Parathyroid adenoma (tissue), 2 donors: ENCODE results near the gene KLHL29.

Experiments used
- H2AFZ ChIP-seq: fragments of 300-600 bp; sonication (generic); one replicate; pipeline ENCODE4 v1.7.0; 2017; ENCODE audit warnings: antibody characterized with exemption, mild to moderate bottlenecking
- H3K27ac ChIP-seq: fragments of 300-600 bp; sonication (generic); one replicate; pipeline ENCODE4 v1.7.0; 2017
- H3K27me3 ChIP-seq: fragments of 300-600 bp; sonication (generic); one replicate; pipeline ENCODE4 v1.7.0; 2017; ENCODE audit warnings: low read length; ENCODE audit not compliant: control insufficient read depth, insufficient read depth
- H3K36me3 ChIP-seq: fragments of 300-600 bp; sonication (generic); one replicate; pipeline ENCODE4 v1.7.0; 2017; ENCODE audit warnings: low read length; ENCODE audit not compliant: control insufficient read depth, insufficient read depth
- H3K4me1 ChIP-seq: fragments of 300-600 bp; sonication (generic); one replicate; pipeline ENCODE4 v1.7.0; 2017; ENCODE audit warnings: control low read depth
- H3K4me2 ChIP-seq: fragments of 300-600 bp; sonication (generic); one replicate; pipeline ENCODE4 v1.7.0; 2017; ENCODE audit warnings: low read length
- H3K4me3 ChIP-seq: fragments of 300-600 bp; sonication (generic); one replicate; pipeline ENCODE4 v1.7.0; 2017; ENCODE audit warnings: low read depth, low read length
- H3K79me2 ChIP-seq: fragments of 300-600 bp; sonication (generic); one replicate; pipeline ENCODE4 v1.7.0; 2017; ENCODE audit warnings: control low read depth
- H3K9ac ChIP-seq: fragments of 300-600 bp; sonication (generic); one replicate; pipeline ENCODE4 v1.7.0; 2017; ENCODE audit warnings: mild to moderate bottlenecking
- H3K9me3 ChIP-seq: fragments of 300-600 bp; sonication (generic); one replicate; pipeline ENCODE4 v1.7.0; 2017; ENCODE audit warnings: low read length; ENCODE audit not compliant: control insufficient read depth
- TF ChIP-seq, protein P1 (sequence below): fragments of 300-600 bp; sonication (generic); IDR thresholded peaks from one replicate; pipeline ENCODE4 v1.7.0; 2017; ENCODE audit warnings: antibody characterized with exemption, mild to moderate bottlenecking
- donor health status: primary hyperparathyroidism.

KLHL29 gene

DNA sequence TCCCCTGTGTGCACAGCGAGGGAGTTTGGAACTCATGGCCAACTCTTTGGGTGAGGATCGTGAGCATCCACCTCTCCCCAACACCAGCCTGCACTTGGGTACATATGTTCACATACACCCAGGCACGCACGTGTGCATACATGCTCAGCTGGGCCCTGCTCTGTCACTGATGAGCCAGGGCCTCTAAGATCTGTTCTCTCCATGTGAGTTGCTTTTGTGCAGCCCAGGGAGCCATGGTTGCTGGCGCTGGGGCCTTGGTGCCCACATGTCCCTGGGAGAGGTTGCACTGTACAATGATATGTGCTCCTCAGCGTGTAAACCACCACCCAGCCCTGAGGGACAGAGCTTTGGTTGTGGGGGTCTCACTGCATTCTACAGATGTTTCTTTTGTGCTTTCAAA, 44.1 kb downstream of the KLHL29 start:
- Histone ChIP-seq H3K27ac (no peak overlapping the region), H3K4me2 (no peak overlapping the region), H3K9ac (no peak overlapping the region), H3K36me3 (no peaks in the 10 kb centered on the region), H3K4me1 (no peaks in the 10 kb centered on the region), H3K9me3 (no peaks in the 10 kb centered on the region), H2AFZ (no peak overlapping the region), H3K4me3 (no peak overlapping the region), H3K79me2 (no peaks in the 10 kb centered on the region), H3K27me3 (no peaks in the 10 kb centered on the region)
- TF ChIP-seq, protein P1, sequence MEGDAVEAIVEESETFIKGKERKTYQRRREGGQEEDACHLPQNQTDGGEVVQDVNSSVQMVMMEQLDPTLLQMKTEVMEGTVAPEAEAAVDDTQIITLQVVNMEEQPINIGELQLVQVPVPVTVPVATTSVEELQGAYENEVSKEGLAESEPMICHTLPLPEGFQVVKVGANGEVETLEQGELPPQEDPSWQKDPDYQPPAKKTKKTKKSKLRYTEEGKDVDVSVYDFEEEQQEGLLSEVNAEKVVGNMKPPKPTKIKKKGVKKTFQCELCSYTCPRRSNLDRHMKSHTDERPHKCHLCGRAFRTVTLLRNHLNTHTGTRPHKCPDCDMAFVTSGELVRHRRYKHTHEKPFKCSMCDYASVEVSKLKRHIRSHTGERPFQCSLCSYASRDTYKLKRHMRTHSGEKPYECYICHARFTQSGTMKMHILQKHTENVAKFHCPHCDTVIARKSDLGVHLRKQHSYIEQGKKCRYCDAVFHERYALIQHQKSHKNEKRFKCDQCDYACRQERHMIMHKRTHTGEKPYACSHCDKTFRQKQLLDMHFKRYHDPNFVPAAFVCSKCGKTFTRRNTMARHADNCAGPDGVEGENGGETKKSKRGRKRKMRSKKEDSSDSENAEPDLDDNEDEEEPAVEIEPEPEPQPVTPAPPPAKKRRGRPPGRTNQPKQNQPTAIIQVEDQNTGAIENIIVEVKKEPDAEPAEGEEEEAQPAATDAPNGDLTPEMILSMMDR = no peak

DNA sequence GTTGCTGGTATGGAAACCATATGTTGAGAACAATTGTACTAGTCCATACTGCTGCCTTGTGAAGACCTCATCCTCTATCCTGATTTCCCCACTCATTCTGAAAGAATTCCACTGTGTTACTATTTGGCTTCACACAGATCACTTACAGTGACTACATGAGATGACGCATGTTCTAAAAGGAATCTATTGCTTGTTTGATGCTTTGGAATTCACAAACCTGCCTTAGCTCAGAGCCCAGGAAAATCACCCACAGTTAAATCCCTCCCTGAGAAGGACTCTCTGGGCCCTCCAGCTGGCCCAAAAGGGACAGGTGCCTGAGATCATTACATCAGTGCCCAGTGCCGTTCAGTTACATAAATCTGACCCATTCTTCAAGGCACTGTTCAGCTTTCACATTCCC, 45.3 kb downstream of the KLHL29 start:
- H3K9me3 ChIP-seq = no peaks in the 10 kb centered on the region
- H2AFZ ChIP-seq = no peak overlapping the region
- no peak overlapping the region for H3K4me2 ChIP-seq
- H3K27ac ChIP-seq = no peak overlapping the region
- H3K27me3 ChIP-seq = no peaks in the 10 kb centered on the region
- H3K9ac ChIP-seq = no peak overlapping the region
- no peaks in the 10 kb centered on the region for H3K79me2 ChIP-seq
- no peak overlapping the region for H3K4me3 ChIP-seq
- no peaks in the 10 kb centered on the region for H3K4me1 ChIP-seq
- no peaks in the 10 kb centered on the region for H3K36me3 ChIP-seq
- TF ChIP-seq, protein P1 = no peak

DNA sequence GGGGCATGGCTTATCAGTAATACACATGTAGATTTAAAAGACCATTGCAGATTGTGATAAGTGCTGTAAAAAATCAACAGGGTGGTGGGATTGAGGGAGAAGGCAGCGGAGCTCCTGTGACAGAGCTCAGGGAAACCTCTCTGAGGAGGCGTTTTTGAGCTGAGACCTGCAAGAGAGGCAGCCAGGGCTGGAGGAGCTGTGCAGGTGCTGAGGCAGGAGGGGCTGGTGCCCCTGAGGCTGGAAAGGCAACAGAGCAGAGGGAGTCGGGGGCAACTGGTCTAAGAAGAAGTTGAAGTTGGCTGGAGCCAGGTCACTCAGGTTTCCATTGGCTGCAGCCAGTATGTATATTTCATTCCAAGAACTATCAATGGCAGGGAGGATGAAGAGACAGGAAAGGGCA, 47.6 kb downstream of the KLHL29 start:
- Histone ChIP-seq H3K4me2 (no peak overlapping the region), H3K4me3 (no peak overlapping the region), H3K27me3 (no peaks in the 10 kb centered on the region), H2AFZ (no peak overlapping the region), H3K9ac (no peak overlapping the region), H3K27ac (no peak overlapping the region), H3K36me3 (no peaks in the 10 kb centered on the region), H3K9me3 (no peaks in the 10 kb centered on the region), H3K79me2 (no peaks in the 10 kb centered on the region), H3K4me1 (no peaks in the 10 kb centered on the region)
- TF ChIP-seq, protein P1 = no peak

DNA sequence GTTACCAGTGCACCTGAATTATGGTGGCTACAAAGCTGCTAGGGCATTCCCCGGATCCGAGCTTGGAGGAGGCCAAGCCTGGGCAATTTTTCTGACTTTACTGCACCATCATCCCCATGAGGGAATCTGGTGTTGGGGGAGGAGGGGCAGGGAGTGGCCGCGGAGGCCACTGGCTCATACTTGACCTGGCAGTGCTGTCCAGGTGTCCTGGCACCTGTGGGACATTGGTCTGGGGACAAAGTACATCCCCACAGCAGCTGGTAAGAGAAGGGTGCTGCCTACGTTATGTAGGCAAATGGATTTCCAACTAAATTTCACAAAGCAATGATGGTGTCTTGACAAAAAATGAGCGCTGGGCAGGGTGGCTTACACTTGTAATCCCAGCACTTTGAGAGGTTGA, 48.3 kb downstream of the KLHL29 start:
- Histone ChIP-seq H3K4me3 (no peak overlapping the region), H3K27me3 (no peaks in the 10 kb centered on the region), H3K9ac (no peak overlapping the region), H3K27ac (no peak overlapping the region), H3K79me2 (no peaks in the 10 kb centered on the region), H2AFZ (no peak overlapping the region), H3K9me3 (no peaks in the 10 kb centered on the region), H3K4me2 (no peak overlapping the region), H3K4me1 (no peaks in the 10 kb centered on the region), H3K36me3 (no peaks in the 10 kb centered on the region)
- TF ChIP-seq, protein P1 = no peak

DNA sequence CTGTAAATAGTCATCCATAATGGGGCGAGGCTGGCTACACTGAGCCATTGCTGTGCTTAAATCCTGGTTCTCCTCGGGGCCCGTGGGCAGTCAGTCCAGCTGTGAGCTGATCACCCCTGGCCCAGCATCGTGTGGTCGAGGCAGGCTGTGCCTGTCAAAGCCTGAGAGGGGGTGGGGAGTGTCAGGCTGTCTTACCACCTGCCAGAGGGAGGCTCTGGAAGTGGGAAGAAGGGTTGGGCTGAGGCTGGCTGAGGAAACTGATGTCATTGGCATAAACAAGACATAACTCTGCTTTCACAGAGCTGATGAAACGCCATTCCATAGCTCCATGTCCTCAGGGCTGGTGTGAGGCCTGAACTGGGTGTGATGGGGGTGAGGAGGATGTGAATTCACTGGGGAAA, 49.7 kb downstream of the KLHL29 start:
- Histone ChIP-seq H3K9me3 (no peaks in the 10 kb centered on the region), H3K9ac (no peak overlapping the region), H3K36me3 (no peaks in the 10 kb centered on the region), H2AFZ (no peak overlapping the region), H3K27me3 (no peaks in the 10 kb centered on the region), H3K4me3 (no peak overlapping the region), H3K4me2 (no peak overlapping the region), H3K27ac (no peak overlapping the region), H3K79me2 (no peaks in the 10 kb centered on the region), H3K4me1 (no peaks in the 10 kb centered on the region)
- TF ChIP-seq, protein P1 = no peak
